Stimulated activated CD4-positive, alpha-beta T cell treated with anti-CD3 and anti-CD28 coated beads, Interleukin-4, amount 100 ng/mL, for 1 hour (primary cell): ENCODE measurements around the gene UST.
"Not testable (repeated sequence)": the region's sequence is repeated elsewhere in the genome, so short reads cannot be mapped to it uniquely, and the experiment has no call there.

Experiments used
- DNase-seq: peaks from one replicate; pipeline ENCODE4 v3.0.0-alpha.2; 2020

UST gene

DNA sequence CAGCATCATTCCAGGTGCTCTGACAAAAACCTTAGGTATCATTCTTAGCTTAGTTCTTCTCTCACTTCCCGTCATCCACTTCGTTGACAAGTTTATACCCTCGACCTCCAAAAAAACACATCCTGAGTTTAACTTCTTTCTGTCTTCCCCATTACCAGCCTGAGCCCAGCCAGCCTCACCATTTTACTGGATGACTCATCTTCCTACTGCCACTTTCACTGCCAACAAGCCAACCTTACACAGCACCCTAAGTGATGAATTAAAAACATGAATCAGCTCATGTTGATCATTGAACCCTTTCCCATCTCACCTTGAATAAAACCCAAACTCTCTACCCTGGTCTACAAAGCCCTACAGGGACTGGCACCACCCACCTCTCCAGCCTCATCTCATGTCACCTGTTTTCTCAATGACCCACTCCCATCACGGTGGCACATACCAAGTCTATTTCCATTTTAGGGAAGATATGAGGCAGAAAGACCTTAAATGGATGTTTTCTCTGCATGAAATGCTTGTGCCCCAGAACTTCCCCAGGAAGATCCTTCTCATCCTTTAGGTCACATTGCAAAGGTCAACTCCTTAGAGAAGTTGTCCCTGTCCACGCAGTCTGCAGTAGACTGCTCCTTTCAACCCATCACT, 9.9 kb upstream of the UST start:
- no peak for DNase-seq

DNA sequence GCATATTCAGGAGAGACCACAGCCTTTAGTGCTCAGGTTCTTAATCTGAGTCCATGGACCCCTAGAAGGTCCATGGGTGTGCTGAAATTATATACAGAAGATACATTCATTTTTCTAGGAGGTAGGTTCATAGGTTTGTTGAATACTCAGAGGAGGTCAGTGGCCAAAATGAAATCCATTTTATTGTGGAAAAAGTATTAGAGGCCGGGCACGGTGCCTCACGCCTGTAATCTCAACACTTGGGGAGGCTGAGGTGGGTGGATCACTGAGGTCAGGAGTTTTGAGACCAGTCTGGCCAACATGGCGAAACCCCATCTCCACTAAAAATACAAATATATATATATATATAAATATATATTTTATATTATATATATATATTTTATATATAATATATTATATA, 9.0 kb upstream of the UST start:
- DNase-seq, result no peak

DNA sequence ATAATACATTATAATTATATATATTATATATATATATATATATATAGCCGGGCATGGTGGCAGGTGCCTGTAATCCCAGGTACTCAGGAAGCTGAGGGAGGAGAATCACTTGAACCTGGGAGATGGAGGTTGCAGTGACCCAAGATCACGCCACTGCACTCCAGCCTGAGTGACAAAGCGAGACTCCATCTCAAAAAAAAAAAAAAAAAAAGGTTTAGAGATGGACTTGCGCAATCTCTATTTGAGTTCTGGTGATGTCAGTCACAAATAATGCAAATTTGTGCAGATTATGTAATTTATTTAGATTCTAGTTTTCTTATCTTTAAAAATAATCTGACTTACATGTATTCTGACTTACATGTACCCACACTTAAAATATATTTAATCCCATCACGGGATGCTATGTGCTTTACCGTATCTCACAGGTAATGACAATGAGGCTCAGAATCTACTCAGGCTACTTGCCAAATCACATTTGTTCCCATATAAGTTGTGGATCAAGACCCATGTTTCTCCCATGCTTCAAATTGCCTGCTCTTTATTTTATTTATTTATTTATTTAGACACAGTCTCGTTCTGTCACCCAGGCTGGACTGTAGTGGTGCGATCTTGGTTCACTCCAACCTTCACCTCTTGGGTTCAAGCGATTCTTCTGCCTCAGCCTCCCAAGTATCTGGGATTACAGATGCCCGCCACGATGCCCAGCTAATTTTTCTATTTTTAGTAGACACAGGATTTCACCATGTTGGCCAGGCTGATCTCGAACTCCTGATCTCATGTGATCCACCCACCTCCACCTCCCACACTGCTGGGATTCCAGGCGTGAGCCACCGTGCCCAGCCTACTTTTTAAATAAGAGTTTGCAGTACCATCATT, 7.6 kb upstream of the UST start:
- DNase-seq, result no peak

DNA sequence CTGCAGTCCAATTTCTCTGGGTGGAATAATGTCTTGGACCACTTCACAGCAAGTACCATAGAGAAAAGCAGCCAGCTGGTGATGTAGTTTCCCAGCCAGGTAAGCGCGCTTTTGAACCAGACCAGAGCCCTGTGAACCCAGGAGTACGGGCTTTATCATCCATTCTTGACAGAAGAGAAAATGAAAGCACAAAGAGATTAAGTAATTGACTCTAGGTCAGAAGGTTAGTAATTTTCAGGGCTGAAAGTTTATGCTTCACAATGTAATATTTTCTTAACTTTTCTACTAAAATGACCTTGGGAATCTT, 7.1 kb upstream of the UST start:
- DNase-seq, result no peak

GRCh38 chr6:148743476-148743875, 3.4 kb upstream of the UST start:
- no peak for DNase-seq

- DNase-seq, result no peak
Observed at GRCh38 chr6:148745926-148746325, 904 bp upstream of the UST start.

DNA sequence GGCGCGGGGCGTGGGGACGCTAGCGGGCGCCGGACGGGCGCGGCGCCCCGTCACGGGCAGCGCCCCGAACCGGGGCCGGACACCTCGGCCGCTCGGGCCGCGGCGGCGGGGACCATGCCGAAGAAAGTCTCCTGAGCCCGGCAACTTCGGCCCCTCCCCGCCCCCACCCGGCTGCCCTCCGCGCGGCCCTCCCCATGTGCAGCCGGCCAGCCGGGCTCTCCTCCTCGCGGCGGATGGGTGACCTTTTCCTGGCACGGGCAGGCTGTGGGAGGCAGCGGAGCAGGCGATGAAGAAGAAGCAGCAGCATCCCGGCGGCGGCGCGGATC, 278 bp downstream of the UST start:
- no peak for DNase-seq

DNA sequence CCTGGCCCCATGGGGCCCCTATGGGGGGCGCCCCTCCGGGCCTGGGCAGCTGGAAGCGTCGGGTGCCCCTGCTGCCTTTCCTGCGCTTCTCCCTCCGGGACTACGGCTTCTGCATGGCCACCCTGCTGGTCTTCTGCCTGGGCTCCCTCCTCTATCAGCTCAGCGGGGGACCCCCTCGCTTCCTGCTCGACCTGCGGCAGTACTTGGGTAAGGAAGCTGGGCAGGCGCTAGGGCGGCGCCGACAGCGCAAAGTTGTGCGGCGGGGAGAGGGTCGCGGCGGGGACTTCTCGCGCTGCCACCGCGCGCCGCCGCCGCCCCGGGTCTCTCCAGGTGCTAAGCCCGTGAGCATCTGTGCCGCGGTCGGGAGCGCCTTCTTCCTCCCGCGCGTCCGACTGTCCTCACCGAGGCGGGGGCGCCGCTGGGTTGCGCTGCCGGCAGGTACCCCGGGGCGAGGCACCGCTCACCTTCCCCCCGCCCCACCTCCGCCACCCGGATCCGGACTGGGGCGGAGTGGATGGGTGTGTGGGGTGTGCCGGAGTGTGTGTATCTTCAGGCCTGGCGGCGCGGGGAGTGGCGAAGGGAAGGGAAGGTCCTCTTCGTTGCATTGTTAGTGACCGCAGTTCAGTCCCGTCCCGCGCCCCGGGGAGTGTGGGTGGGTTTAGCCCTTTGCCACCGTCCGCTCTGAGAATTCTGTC, 788 bp downstream of the UST start:
- peak; percentile 53 for DNase-seq

- no peak for DNase-seq
Observed at GRCh38 chr6:148749674-148750073, 2.8 kb downstream of the UST start.

DNA sequence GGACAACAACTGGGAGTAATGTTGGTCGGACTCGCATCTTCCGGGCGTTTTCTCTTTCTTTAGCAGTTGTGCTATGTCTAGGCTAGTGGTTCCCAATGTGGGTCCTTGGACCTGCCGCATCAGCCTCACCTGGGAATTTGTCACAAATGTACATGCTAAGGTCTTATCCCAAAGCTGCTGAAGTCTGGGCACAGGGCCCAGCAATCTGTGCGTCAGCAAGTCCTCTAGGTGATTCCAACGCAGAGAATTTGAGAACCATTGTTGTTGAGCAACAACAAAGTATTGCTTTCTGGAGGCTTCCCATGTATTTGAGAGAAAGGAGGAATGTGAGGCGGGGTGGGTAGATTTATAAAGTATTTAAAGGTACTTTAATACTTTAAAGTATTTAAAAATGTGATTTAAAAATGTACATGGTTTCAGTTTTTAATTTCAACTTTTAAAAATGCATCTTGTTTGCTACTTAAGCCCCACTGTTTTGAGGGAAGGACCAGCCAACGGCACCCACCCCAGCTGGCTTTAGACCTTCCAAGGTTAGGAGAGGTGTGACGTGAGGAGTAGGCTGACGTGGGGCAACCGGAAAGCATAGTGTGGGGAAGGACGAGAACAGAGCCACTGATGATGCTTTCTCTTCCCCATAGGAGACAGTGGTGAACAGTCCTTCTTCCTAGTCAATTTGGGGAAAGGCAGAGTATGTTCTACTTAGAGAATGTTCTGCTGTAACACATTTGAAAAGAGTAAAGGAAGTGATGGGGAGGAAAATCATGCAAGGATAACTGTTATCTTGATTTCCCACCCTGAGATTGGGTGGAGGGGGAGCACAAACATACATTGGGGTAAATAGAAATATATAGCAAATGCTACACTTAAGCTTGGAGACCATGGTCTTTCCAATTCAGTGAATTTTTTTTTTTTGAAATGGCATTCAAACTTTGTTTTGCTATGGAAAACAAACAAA, 4.3 kb downstream of the UST start:
- no peak for DNase-seq

- DNase-seq, result no peak
Observed at GRCh38 chr6:148751793-148752170, 5.0 kb downstream of the UST start.

- not testable (repeated sequence) for DNase-seq
Observed at GRCh38 chr6:148755379-148755778, 8.5 kb downstream of the UST start.

DNA sequence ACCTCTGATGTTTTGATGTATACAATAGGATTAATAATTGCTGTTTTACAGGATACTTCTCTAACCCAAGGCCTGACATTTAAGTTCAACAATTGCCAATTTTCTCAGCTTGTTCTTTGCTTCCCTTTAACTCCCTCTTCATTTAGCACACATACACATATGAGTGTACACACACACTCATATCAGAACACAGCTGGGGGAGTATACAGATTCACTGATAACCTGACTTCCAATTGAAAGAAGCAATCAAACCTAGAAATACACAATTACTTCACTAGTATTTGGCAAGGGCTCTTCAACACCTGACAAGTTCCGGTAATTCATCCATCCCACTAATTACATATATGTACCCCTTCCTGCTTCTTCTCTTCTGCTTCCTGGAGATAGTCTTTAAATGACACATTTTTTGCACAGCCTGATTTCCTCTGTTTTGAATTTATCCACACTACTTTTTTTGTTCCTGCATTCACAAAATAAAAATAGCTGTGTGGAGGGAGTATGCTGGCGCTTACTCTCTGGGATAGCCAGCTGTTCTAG, 11.2 kb downstream of the UST start:
- DNase-seq, result no peak

- DNase-seq, result no peak
Observed at GRCh38 chr6:148758492-148758891, 11.7 kb downstream of the UST start.

- DNase-seq, result no peak
Observed at GRCh38 chr6:148760258-148760534, 13.4 kb downstream of the UST start.

GRCh38 chr6:148760568-148761526, 14.0 kb downstream of the UST start:
- DNase-seq, result peak; percentile 36

GRCh38 chr6:148761527-148762011, 14.7 kb downstream of the UST start:
- DNase-seq, result no peak

DNA sequence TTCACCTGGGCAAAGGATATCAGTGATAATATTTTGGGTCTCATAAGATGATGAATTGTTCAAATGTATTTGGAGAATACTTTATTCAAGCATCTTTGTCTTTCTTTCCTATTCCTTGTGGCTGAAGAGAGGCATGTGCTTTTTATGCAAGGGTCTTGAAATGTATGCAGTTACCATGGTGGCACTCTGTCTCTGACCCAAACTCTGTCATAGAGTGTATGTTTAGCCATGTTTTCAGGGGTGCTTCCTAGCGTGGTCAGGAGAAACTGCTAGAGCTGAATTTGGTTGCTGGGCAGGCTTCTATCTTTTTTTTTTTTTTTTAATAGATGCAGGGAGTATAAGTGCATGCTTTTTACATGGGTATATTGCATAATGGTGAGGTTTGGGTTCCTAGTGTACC, 15.4 kb downstream of the UST start:
- DNase-seq, result no peak

DNA sequence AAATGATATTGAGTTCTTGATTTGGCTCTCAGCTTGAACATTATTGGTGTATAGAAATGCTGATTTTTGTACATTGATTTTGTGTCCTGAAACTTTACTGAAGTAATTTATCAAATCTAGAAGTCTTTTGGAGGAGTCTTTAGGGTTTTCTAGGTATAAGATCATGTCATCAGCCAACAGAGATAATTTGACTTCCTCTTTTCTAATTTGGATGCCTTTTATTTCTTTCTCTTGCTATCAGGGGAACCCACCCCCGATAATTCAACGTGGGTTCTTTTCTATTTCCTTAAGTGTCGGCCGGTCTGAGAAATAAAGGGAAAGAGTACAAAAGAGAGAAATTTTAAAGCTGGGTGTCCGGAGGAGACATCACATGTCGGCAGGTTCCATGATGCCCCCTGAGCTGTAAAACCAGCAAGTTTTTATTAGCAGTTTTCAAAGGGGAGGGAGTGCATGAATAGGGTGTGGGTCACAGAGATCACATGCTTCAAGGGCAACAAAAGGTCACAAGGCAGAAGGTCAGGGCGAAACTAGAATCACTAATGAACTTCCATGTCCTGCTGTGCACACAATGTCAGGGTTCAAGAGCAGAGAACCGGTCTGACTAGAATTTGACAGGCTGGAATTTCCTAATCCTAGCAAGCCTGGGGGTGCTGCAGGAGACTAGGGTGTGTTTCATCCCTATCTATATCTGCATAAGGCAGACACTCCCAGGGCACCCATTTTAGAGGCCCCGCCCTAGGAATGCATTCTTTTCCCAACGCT, 17.6 kb downstream of the UST start:
- DNase-seq, result not testable (repeated sequence)

GRCh38 chr6:148765898-148766808, 19.3 kb downstream of the UST start:
- DNase-seq, result no peak
